HEK293 (cell line): ENCODE measurements around the gene ERI3.

Source experiments
- FEZF1 ChIP-seq: fragments of 450-650 bp; formaldehyde crosslinking; IDR thresholded peaks from 2 replicates; pipeline ENCODE4 v1.5.1; 2016; ENCODE audit warnings: missing biosample characterization, missing genetic modification characterization
- KLF10 ChIP-seq: fragments of 450-650 bp; IDR thresholded peaks from 2 replicates; pipeline ENCODE4 v1.5.1; 2018; ENCODE audit warnings: missing biosample characterization, mild to moderate bottlenecking, missing genetic modification characterization
- KLF8 ChIP-seq: fragments of 450-650 bp; formaldehyde crosslinking; IDR thresholded peaks from 2 replicates; pipeline ENCODE4 v1.5.1; 2016; ENCODE audit warnings: missing biosample characterization, missing genetic modification characterization
- SP7 ChIP-seq: fragments of 450-650 bp; formaldehyde crosslinking; IDR thresholded peaks from 2 replicates; pipeline ENCODE4 v1.5.1; 2016; ENCODE audit warnings: missing biosample characterization, missing genetic modification characterization
- WT1 ChIP-seq: fragments of 450-650 bp; formaldehyde crosslinking; IDR thresholded peaks from 2 replicates; pipeline ENCODE4 v1.5.1; 2016; ENCODE audit warnings: missing biosample characterization, missing genetic modification characterization
- ZBTB20 ChIP-seq: fragments of 450-650 bp; formaldehyde crosslinking; IDR thresholded peaks from 2 replicates; pipeline ENCODE4 v1.5.1; 2016; ENCODE audit warnings: missing biosample characterization, missing genetic modification characterization
- ZNF211 ChIP-seq: fragments of 450-650 bp; formaldehyde crosslinking; IDR thresholded peaks from 2 replicates; pipeline ENCODE4 v1.5.1; 2016; ENCODE audit warnings: low read depth, missing biosample characterization, missing genetic modification characterization
- ZNF239 ChIP-seq: fragments of 450-650 bp; formaldehyde crosslinking; IDR thresholded peaks from 2 replicates; pipeline ENCODE4 v1.5.1; 2016; ENCODE audit warnings: missing biosample characterization, missing genetic modification characterization
- ZNF341 ChIP-seq: fragments of 450-650 bp; formaldehyde crosslinking; IDR thresholded peaks from 2 replicates; pipeline ENCODE4; 2016; ENCODE audit warnings: low read depth, missing biosample characterization, missing genetic modification characterization
- ZNF423 ChIP-seq: fragments of 450-650 bp; formaldehyde crosslinking; IDR thresholded peaks from 2 replicates; pipeline ENCODE4 v1.5.1; 2016; ENCODE audit warnings: missing biosample characterization, missing genetic modification characterization
- ZNF514 ChIP-seq: fragments of 450-650 bp; formaldehyde crosslinking; IDR thresholded peaks from 2 replicates; pipeline ENCODE4 v1.5.1; 2016; ENCODE audit warnings: missing biosample characterization, missing genetic modification characterization
- ZNF560 ChIP-seq: fragments of 450-650 bp; formaldehyde crosslinking; IDR thresholded peaks from 2 replicates; pipeline ENCODE4 v1.5.1; 2017; ENCODE audit warnings: missing biosample characterization, missing genetic modification characterization, borderline replicate concordance
- ZNF654 ChIP-seq: fragments of 450-650 bp; formaldehyde crosslinking; IDR thresholded peaks from 2 replicates; pipeline ENCODE4 v1.5.1; 2016; ENCODE audit warnings: low read depth, missing biosample characterization, missing genetic modification characterization
- ZNF660 ChIP-seq: fragments of 450-650 bp; IDR thresholded peaks from 2 replicates; pipeline ENCODE4 v1.5.1; 2018; ENCODE audit warnings: missing biosample characterization, mild to moderate bottlenecking, missing genetic modification characterization
- ZNF791 ChIP-seq: fragments of 450-650 bp; formaldehyde crosslinking; IDR thresholded peaks from 2 replicates; pipeline ENCODE4 v1.5.1; 2016; ENCODE audit warnings: missing biosample characterization, missing genetic modification characterization
- TF ChIP-seq, protein P1 (sequence below): fragments of 450-650 bp; formaldehyde crosslinking; IDR thresholded peaks from 2 replicates; pipeline ENCODE4 v1.5.1; 2016; ENCODE audit warnings: missing biosample characterization, missing genetic modification characterization
- TF ChIP-seq, protein P2 (sequence below): fragments of 450-650 bp; formaldehyde crosslinking; IDR thresholded peaks from 2 replicates; pipeline ENCODE4 v1.5.1; 2016; ENCODE audit warnings: missing biosample characterization, missing genetic modification characterization, low read depth
- TF ChIP-seq, protein P3 (sequence below): fragments of 450-650 bp; formaldehyde crosslinking; IDR thresholded peaks from 2 replicates; pipeline ENCODE4 v1.5.1; 2016; ENCODE audit warnings: missing biosample characterization, missing genetic modification characterization
- TF ChIP-seq, protein P4 (sequence below): fragments of 450-650 bp; formaldehyde crosslinking; IDR thresholded peaks from 2 replicates; pipeline ENCODE4 v1.5.1; 2016; ENCODE audit warnings: missing biosample characterization, missing genetic modification characterization
- TF ChIP-seq, protein P5 (sequence below): fragments of 450-650 bp; formaldehyde crosslinking; IDR thresholded peaks from 2 replicates; pipeline ENCODE4 v1.5.1; 2016; ENCODE audit warnings: missing biosample characterization, missing genetic modification characterization
- TF ChIP-seq, protein P6 (sequence below): fragments of 450-650 bp; IDR thresholded peaks from 2 replicates; pipeline ENCODE4 v1.5.1; 2018; ENCODE audit warnings: missing biosample characterization, mild to moderate bottlenecking, missing genetic modification characterization
- TF ChIP-seq, protein P7 (sequence below): fragments of 450-650 bp; formaldehyde crosslinking; IDR thresholded peaks from 2 replicates; pipeline ENCODE4 v1.5.1; 2016; ENCODE audit warnings: missing biosample characterization, missing genetic modification characterization
- TF ChIP-seq, protein P8 (sequence below): fragments of 450-650 bp; formaldehyde crosslinking; IDR thresholded peaks from 2 replicates; pipeline ENCODE4 v1.5.1; 2017; ENCODE audit warnings: missing biosample characterization, missing genetic modification characterization

The ERI3 gene

DNA sequence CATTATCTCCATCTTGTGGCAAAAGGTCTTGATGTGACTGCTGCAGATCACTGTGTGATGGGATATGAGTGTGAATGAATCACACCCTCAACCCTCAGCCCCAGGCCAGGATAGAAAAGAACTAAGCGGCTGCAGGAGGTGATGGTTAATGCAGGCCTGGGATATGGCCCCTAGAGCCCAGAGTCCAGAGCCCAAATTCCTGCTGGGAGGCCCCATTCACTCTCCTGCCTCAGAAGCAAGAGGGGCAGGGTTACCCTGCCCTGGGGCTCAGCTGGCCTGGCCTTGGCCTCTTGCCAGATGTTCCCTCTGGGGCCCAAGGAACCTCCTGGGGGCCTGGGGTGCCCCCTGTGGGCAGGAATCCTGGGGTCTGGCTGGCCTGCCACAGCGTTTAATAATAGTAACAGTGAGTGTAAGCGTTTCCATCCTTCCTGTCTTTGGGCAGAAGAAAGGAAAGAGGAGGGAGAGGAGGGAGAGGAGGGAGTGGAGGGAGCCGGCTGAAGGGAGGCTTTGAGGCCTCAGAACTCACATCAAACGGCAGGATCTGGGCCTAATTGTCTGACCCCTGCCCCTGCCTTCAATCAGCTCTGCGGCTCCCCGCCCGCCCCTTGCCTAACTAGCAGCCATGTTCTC, 115.6 kb downstream of the ERI3 start (continued):
- no peak for TF ChIP-seq KLF8 (tag by site-specific recombination)
- no peak for TF ChIP-seq ZNF514 (tag by site-specific recombination)
- no peak for TF ChIP-seq ZNF660 (tag by site-specific recombination)
- TF ChIP-seq ZNF211 (tag by site-specific recombination), result no peak
- no peak for TF ChIP-seq ZNF560
- TF ChIP-seq FEZF1, result peak; percentile 21; the same call in 1 of the 2 replicates
- peak; percentile 93 for TF ChIP-seq WT1 (tag by site-specific recombination)
- TF ChIP-seq, protein P1, sequence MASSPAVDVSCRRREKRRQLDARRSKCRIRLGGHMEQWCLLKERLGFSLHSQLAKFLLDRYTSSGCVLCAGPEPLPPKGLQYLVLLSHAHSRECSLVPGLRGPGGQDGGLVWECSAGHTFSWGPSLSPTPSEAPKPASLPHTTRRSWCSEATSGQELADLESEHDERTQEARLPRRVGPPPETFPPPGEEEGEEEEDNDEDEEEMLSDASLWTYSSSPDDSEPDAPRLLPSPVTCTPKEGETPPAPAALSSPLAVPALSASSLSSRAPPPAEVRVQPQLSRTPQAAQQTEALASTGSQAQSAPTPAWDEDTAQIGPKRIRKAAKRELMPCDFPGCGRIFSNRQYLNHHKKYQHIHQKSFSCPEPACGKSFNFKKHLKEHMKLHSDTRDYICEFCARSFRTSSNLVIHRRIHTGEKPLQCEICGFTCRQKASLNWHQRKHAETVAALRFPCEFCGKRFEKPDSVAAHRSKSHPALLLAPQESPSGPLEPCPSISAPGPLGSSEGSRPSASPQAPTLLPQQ (tag by site-specific recombination), result 0 out of 2 replicates have a peak, but pooled peaks have one; percentile 41
- no peak for TF ChIP-seq ZNF791 (tag by site-specific recombination)
- TF ChIP-seq, protein P2, sequence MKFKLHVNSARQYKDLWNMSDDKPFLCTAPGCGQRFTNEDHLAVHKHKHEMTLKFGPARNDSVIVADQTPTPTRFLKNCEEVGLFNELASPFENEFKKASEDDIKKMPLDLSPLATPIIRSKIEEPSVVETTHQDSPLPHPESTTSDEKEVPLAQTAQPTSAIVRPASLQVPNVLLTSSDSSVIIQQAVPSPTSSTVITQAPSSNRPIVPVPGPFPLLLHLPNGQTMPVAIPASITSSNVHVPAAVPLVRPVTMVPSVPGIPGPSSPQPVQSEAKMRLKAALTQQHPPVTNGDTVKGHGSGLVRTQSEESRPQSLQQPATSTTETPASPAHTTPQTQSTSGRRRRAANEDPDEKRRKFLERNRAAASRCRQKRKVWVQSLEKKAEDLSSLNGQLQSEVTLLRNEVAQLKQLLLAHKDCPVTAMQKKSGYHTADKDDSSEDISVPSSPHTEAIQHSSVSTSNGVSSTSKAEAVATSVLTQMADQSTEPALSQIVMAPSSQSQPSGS (tag by site-specific recombination), result no peak
- no peak for TF ChIP-seq ZNF654 (tag by site-specific recombination)
- TF ChIP-seq SP7, result peak; percentile 78
- TF ChIP-seq, protein P3, sequence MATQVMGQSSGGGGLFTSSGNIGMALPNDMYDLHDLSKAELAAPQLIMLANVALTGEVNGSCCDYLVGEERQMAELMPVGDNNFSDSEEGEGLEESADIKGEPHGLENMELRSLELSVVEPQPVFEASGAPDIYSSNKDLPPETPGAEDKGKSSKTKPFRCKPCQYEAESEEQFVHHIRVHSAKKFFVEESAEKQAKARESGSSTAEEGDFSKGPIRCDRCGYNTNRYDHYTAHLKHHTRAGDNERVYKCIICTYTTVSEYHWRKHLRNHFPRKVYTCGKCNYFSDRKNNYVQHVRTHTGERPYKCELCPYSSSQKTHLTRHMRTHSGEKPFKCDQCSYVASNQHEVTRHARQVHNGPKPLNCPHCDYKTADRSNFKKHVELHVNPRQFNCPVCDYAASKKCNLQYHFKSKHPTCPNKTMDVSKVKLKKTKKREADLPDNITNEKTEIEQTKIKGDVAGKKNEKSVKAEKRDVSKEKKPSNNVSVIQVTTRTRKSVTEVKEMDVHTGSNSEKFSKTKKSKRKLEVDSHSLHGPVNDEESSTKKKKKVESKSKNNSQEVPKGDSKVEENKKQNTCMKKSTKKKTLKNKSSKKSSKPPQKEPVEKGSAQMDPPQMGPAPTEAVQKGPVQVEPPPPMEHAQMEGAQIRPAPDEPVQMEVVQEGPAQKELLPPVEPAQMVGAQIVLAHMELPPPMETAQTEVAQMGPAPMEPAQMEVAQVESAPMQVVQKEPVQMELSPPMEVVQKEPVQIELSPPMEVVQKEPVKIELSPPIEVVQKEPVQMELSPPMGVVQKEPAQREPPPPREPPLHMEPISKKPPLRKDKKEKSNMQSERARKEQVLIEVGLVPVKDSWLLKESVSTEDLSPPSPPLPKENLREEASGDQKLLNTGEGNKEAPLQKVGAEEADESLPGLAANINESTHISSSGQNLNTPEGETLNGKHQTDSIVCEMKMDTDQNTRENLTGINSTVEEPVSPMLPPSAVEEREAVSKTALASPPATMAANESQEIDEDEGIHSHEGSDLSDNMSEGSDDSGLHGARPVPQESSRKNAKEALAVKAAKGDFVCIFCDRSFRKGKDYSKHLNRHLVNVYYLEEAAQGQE (tag by site-specific recombination), result no peak
- TF ChIP-seq, protein P4, sequence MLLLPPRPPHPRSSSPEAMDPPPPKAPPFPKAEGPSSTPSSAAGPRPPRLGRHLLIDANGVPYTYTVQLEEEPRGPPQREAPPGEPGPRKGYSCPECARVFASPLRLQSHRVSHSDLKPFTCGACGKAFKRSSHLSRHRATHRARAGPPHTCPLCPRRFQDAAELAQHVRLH (tag by site-specific recombination), result no peak
- TF ChIP-seq ZNF423 (tag by site-specific recombination), result peak; percentile 87
- TF ChIP-seq, protein P5, sequence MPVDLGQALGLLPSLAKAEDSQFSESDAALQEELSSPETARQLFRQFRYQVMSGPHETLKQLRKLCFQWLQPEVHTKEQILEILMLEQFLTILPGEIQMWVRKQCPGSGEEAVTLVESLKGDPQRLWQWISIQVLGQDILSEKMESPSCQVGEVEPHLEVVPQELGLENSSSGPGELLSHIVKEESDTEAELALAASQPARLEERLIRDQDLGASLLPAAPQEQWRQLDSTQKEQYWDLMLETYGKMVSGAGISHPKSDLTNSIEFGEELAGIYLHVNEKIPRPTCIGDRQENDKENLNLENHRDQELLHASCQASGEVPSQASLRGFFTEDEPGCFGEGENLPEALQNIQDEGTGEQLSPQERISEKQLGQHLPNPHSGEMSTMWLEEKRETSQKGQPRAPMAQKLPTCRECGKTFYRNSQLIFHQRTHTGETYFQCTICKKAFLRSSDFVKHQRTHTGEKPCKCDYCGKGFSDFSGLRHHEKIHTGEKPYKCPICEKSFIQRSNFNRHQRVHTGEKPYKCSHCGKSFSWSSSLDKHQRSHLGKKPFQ (tag by site-specific recombination), result peak; percentile 77; the same call in 1 of the 2 replicates
- TF ChIP-seq, protein P6, sequence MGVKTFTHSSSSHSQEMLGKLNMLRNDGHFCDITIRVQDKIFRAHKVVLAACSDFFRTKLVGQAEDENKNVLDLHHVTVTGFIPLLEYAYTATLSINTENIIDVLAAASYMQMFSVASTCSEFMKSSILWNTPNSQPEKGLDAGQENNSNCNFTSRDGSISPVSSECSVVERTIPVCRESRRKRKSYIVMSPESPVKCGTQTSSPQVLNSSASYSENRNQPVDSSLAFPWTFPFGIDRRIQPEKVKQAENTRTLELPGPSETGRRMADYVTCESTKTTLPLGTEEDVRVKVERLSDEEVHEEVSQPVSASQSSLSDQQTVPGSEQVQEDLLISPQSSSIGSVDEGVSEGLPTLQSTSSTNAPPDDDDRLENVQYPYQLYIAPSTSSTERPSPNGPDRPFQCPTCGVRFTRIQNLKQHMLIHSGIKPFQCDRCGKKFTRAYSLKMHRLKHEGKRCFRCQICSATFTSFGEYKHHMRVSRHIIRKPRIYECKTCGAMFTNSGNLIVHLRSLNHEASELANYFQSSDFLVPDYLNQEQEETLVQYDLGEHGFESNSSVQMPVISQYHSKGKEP, result peak; percentile 46; the same call in 1 of the 2 replicates
- TF ChIP-seq KLF10, result peak; percentile 31; the same call in 1 of the 2 replicates
- no peak for TF ChIP-seq ZNF239 (tag by site-specific recombination)
- peak; percentile 47 for TF ChIP-seq ZNF341
- TF ChIP-seq, protein P7, sequence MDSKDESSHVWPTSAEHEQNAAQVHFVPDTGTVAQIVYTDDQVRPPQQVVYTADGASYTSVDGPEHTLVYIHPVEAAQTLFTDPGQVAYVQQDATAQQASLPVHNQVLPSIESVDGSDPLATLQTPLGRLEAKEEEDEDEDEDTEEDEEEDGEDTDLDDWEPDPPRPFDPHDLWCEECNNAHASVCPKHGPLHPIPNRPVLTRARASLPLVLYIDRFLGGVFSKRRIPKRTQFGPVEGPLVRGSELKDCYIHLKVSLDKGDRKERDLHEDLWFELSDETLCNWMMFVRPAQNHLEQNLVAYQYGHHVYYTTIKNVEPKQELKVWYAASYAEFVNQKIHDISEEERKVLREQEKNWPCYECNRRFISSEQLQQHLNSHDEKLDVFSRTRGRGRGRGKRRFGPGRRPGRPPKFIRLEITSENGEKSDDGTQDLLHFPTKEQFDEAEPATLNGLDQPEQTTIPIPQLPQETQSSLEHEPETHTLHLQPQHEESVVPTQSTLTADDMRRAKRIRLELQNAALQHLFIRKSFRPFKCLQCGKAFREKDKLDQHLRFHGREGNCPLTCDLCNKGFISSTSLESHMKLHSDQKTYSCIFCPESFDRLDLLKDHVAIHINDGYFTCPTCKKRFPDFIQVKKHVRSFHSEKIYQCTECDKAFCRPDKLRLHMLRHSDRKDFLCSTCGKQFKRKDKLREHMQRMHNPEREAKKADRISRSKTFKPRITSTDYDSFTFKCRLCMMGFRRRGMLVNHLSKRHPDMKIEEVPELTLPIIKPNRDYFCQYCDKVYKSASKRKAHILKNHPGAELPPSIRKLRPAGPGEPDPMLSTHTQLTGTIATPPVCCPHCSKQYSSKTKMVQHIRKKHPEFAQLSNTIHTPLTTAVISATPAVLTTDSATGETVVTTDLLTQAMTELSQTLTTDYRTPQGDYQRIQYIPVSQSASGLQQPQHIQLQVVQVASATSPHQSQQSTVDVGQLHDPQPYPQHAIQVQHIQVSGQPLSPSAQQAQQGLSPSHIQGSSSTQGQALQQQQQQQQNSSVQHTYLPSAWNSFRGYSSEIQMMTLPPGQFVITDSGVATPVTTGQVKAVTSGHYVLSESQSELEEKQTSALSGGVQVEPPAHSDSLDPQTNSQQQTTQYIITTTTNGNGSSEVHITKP (tag by site-specific recombination), result peak; percentile 37
- TF ChIP-seq, protein P8, sequence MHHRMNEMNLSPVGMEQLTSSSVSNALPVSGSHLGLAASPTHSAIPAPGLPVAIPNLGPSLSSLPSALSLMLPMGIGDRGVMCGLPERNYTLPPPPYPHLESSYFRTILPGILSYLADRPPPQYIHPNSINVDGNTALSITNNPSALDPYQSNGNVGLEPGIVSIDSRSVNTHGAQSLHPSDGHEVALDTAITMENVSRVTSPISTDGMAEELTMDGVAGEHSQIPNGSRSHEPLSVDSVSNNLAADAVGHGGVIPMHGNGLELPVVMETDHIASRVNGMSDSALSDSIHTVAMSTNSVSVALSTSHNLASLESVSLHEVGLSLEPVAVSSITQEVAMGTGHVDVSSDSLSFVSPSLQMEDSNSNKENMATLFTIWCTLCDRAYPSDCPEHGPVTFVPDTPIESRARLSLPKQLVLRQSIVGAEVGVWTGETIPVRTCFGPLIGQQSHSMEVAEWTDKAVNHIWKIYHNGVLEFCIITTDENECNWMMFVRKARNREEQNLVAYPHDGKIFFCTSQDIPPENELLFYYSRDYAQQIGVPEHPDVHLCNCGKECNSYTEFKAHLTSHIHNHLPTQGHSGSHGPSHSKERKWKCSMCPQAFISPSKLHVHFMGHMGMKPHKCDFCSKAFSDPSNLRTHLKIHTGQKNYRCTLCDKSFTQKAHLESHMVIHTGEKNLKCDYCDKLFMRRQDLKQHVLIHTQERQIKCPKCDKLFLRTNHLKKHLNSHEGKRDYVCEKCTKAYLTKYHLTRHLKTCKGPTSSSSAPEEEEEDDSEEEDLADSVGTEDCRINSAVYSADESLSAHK (tag by site-specific recombination), result no peak
- TF ChIP-seq ZBTB20 (tag by site-specific recombination), result peak; percentile 48; the same call in 1 of the 2 replicates
